HuH-7.5 (cell line): ENCODE data around the gene HUWE1.
"Not testable (repeated sequence)": the region's sequence is repeated elsewhere in the genome, so short reads cannot be mapped to it uniquely, and the experiment has no call there.

ENCODE experiments used
- DNase-seq: peaks from one replicate; pipeline ENCODE4 v3.0.0; 2011; ENCODE audit warnings: low spot score

Gene HUWE1

DNA sequence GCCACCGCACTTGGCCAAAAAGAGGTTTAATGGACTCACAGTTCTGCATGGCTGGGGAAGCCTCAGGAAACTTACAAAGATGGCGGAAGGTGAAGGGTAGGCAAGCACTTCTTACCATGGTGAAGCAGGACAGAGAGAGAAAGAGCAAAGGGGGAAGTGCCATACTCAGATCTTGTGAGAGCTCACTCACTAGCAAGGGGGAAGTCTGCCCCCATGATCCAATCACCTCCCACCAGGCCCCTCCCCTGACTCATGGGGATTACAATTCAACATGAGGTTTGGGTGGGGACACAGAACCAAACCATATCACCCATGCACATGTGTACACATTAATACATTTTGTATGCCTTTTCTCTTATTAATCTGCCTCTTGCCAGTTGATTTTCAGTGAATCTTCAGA, 175.2 kb downstream of the HUWE1 start:
- no peak for DNase-seq

DNA sequence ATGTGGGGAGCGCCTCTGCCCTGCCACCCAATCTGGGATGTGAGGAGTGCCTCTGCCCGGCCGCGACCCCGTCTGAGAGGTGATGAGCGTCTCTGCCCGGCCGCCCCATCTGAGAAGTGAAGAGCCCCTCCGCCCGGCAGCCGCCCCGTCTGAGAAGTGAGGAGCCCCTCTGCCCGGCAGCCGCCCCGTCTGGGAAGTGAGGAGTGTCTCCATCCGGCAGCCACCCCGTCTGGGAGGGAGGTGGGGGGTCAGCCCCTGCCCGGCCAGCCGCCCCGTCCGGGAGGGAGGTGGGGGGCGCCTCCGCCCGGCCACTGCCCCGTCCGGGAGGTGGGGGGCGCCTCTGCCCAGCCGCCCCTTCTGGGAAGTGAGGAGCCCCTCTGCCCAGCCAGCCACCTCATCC, 182.5 kb downstream of the HUWE1 start:
- DNase-seq, result not testable (repeated sequence)

- no peak for DNase-seq
These were observed 192.1 kb downstream of the HUWE1 start for GRCh38 chrX:53494436-53494835.

GRCh38 chrX:53486285-53486684, 200.2 kb downstream of the HUWE1 start:
- DNase-seq, result no peak

- DNase-seq, result no peak
These were observed 202.6 kb downstream of the HUWE1 start for GRCh38 chrX:53483838-53484405.

DNA sequence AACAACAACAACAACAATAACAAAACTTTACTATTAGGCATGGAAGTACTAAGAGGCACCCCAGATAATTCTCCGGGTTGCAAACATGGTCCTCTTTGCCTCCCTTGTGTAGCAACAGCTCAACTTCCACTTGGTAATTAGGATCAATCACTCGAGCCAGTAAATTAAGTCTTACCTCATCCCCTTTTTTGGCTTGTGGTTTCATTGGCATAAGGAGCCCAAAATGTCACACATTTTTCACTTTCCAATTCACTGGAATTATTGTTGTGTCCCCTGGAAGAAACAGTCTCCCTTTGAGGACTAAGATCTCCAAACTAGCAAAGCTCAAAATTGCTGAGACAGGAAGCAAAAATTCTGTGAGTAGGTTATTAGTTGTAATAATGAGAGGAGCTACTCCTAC, 203.1 kb downstream of the HUWE1 start:
- DNase-seq, result no peak
